Astrocyte of the hippocampus (primary cell): Measurements from ENCODE around the gene GTF2A2.
"Not testable (repeated sequence)": the region's sequence is repeated elsewhere in the genome, so short reads cannot be mapped to it uniquely, and the experiment has no call there.

Experiments used
- DNase-seq: peaks from one replicate; pipeline ENCODE4 v3.0.0; 2011; ENCODE audit warnings: low read depth, low spot score

The GTF2A2 gene

GRCh38 chr15:59674361-59674877 is 17.1 kb upstream of the GTF2A2 start:
- no peak for DNase-seq

- DNase-seq: no peak
Observed at GRCh38 chr15:59668556-59668955, 11.2 kb upstream of the GTF2A2 start.

- peak; percentile 40 for DNase-seq
Observed at GRCh38 chr15:59662260-59662659, 4.9 kb upstream of the GTF2A2 start.

- DNase-seq: no peak
Observed at GRCh38 chr15:59659366-59659765, 2.1 kb upstream of the GTF2A2 start.

- no peak for DNase-seq
Observed at GRCh38 chr15:59657635-59658125, 365 bp upstream of the GTF2A2 start.

GRCh38 chr15:59654046-59654445 is 3.3 kb downstream of the GTF2A2 start:
- DNase-seq: no peak

- no peak for DNase-seq
Observed at GRCh38 chr15:59649603-59650002, 7.7 kb downstream of the GTF2A2 start.

- DNase-seq: no peak
Observed at GRCh38 chr15:59647085-59647484, 10.2 kb downstream of the GTF2A2 start.

DNA sequence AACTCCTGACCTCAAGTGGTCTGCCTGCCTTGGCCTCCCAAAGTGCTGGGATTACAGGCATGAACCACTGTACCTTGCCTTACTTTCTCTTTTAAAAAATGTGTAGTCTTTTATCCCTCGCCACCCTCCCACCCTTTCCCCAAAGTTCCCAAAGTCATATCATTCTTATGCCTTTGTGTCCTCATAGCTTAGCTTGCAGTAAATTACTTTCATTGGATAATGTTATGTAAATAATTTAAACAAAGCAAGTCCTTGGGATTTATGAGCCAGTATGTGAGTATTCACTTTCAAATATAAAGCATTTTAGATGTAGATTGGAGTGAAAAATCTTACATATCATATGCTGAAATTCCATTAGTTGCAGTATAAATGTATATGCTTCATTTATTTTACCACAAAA is 11.0 kb downstream of the GTF2A2 start:
- no peak for DNase-seq

DNA sequence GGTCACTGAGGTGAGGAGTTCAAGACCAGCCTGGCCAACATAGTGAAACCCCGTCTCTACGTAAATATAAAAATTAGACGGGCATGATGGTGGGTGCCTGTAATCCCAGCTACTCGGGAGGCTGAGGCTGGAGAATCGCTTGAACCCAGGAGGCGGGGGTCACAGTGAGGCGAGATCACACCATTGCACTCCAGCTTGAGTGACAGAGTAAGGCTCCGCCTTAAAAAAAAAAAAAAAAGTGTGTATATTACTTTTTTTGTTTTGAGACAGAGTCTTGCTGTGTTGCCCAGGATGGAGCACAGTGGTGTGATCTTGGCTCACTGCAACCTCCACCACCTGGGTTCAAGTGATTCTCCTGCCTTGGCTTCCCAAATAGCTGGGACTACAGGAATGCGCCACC is 11.5 kb downstream of the GTF2A2 start:
- DNase-seq: not testable (repeated sequence)

DNA sequence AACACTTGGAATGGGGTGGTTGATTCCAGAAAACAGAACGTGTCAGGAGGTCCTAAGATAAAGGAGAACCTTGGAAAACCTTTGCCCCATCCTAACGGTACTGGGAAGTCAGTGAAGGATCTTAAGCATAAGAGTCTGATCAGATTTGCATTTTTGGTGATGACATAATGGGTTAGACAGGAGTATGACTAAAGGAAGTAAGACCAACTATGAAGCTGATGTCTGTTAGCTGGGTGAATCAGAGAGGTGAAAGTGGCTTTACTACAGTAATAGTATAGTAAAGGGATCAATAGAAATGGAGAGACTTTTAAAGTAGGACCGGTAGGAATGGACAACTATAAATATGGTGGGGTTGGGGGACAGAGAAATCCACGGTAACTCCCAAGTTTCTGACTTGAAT is 12.6 kb downstream of the GTF2A2 start:
- DNase-seq: no peak

DNA sequence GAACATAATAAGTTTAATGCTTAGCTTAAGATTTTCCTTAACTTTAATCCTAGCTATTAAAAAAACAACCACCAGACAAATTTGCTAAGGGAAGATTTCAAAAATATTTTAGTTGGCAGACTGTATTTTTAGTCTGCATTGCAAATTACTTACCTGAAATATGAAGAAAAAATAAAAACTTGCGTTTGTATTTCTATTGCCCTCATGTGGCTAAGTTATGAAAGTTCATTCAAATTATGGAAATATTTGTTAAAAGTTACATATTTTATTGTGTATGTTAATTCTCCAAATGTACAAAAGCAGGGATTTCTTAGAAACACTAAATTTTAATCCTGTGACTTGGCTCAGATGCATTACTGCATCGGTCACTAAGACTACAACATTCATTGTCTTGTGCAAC is 15.0 kb downstream of the GTF2A2 start:
- no peak for DNase-seq

DNA sequence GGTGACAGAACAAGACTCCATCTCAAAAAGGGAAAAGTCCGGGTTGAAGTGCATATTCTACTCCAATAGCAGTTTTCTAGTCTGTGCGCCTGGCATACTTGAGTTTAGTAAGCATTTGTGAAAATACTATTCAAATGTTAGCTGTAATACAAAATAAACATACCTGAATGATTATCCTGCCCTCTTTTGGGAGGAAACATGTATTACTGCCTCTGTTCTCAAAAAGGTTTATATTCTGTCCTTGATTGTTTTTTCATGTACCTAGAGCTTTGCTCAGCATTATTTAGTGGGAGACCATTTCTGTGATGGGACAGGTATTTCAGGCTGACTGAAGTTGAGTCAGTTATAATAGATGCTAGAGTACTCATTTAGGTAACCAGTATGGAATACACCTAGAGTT is 19.8 kb downstream of the GTF2A2 start:
- not testable (repeated sequence) for DNase-seq

DNA sequence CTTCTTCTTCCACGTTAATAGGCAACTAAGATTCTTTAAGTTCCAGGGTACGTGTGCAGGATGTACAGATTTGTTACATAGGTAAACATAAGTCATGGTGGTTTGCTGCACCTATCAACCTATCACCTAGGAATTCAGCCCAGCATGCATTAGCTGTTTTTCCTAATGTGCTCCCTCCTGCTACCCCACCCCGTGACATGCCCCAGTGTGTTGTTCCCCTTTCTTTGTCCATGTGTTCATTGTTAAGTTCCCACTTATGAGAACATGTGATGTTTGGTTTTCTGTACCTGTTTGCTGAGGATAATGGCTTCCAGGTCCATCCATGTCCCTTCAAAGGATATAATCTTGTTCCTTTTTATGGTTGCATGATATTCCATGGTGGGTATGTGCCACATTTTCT is 21.1 kb downstream of the GTF2A2 start:
- no peak for DNase-seq

GRCh38 chr15:59632714-59633113 is 24.6 kb downstream of the GTF2A2 start:
- DNase-seq: no peak

DNA sequence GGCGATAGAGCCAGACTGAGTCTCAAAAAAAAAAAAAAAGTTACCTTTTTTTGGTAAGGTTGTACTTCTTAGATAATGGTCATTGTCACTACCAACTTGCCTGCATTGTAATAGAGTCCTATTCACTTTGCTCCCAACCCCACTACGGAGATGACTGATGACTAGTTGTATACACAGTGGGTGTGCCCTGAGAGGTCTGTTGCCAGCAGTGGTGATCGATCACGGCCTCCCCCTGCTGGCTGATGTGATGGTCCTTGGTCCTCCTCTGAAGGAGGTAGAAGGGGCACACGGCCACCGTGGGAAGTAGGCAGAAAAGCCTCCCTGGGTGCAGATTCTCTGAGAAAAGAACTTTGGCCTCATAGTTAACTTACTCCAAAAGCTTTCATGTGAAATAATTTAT is 35.0 kb downstream of the GTF2A2 start:
- peak; percentile 44 for DNase-seq

- no peak for DNase-seq
Observed at GRCh38 chr15:59618406-59618805, 38.9 kb downstream of the GTF2A2 start.

DNA sequence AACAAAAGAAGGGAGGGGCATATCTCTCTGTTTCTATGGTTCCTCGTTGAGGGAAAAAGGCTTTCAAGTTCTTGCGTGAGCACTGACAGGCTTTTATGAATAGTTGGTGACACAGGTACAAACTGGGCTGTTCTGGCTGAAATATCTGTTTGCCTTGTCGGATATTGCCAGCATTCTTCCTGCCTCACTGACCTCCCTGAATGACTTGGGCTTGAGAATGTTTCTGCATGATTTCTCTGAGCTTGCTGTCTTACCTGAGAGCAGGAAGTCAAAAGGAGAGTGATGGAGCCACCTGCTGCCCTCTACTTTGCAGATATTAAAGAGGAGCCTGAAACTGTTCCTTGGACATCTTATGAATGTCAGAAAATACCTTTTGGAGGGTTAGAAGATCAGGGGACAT is 40.9 kb downstream of the GTF2A2 start:
- no peak for DNase-seq

GRCh38 chr15:59615661-59616060 is 41.7 kb downstream of the GTF2A2 start:
- no peak for DNase-seq

GRCh38 chr15:59614153-59614552 is 43.2 kb downstream of the GTF2A2 start:
- DNase-seq: no peak

DNA sequence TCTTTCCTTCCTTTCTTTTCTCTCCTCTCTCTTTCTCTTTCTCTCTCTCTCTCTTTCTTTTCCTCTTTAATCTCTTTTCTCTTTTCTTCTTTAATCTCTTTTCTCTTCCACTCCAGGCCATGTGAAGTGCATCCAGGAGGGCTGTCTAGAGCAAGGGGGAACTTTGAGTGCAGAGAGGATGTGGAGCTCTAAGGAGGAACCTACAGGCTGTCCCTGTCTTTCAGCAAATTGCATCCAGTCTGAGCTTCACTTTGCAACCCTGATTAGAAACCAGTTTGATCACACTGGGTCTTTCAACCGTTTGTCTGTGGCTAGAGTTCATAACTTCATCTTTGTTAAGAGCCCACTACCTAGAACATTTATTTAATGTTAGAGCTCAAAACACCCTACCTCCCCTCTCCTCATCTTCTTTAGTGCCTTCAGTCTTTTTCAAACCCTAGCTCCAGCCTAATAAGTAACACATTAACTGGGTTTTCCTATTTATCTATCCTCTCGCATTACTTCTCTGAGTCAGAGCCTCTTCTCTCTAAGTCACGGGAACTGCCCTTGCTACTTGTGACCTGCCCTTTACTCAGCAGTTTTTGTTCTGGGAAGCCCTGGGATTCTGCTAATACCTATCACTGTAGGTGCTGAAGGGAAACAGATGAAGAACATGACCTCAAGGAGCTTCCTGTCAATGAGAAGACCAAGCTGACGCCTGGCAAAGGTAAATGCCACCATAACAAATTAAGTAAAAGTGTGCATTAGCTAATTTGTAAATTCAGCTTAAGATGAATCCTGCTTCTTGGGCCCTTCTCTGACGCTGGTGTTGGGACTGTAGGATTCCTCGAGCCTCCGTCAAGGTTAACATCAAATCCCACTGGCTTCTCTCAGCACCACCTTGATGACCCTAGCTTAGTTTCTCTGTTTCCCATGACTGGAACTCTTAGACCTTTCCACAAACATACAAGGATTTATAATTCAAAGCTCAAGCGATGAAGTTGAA is 45.7 kb downstream of the GTF2A2 start, which contains the start of gene GCNT3:
GCNT3 (plus strand) TSS at position 508 of the 985 bp plus-strand sequence. CDS start 6,456 bp downstream, outside the sequence.
- DNase-seq: no peak

GRCh38 chr15:59609730-59610712 is 47.3 kb downstream of the GTF2A2 start:
- no peak for DNase-seq
